Measurements from ENCODE around the gene LRFN4. TPM values are rescaled to one million over a fixed set of nuclear protein-coding genes. Genes with fewer than 3 reads are reported as not detected.
A peak's percentile ranks its signal among the peaks of the same experiment; 100 is the strongest.

LRFN4 gene
- total RNA-seq, 6 donors from 2014 or later: 11.4 to 29.0 (median 21.8) TPM

- DNase-seq (no peak), ATAC-seq (ENCODE audit: low FRiP score in 2 of 2) (no peak)
- no peak for TF ChIP-seq POLR2AphosphoS5 (IDR thresholded peaks at IDR 0.05)
- no peak for TF ChIP-seq POLR2A (IDR thresholded peaks at IDR 0.05)
- TF ChIP-seq EP300 (IDR thresholded peaks at IDR 0.05): no peak
- TF ChIP-seq, protein P1, sequence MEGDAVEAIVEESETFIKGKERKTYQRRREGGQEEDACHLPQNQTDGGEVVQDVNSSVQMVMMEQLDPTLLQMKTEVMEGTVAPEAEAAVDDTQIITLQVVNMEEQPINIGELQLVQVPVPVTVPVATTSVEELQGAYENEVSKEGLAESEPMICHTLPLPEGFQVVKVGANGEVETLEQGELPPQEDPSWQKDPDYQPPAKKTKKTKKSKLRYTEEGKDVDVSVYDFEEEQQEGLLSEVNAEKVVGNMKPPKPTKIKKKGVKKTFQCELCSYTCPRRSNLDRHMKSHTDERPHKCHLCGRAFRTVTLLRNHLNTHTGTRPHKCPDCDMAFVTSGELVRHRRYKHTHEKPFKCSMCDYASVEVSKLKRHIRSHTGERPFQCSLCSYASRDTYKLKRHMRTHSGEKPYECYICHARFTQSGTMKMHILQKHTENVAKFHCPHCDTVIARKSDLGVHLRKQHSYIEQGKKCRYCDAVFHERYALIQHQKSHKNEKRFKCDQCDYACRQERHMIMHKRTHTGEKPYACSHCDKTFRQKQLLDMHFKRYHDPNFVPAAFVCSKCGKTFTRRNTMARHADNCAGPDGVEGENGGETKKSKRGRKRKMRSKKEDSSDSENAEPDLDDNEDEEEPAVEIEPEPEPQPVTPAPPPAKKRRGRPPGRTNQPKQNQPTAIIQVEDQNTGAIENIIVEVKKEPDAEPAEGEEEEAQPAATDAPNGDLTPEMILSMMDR (IDR thresholded peaks at IDR 0.05): no peak
- Histone ChIP-seq H3K36me3 (no peaks in the 10 kb centered on the region), H3K4me3 (no peak overlapping the region), H3K4me1 (no peaks in the 10 kb centered on the region), H3K27me3 (no peaks in the 10 kb centered on the region), H3K9me3 (no peaks in the 10 kb centered on the region), H3K27ac (no peak overlapping the region)
- WGBS, 2 donors: 88 to 89% methylated on average over 3 of the region's 3 CpGs
Observed at GRCh38 chr11:66904055-66904454, 47.2 kb downstream of the LRFN4 start.

GRCh38 chr11:66904561-66904960 is 47.7 kb downstream of the LRFN4 start:
- Histone ChIP-seq H3K27me3 (no peaks in the 10 kb centered on the region), H3K27ac (no peak overlapping the region), H3K9me3 (no peaks in the 10 kb centered on the region), H3K4me3 (no peak overlapping the region), H3K36me3 (no peaks in the 10 kb centered on the region), H3K4me1 (no peaks in the 10 kb centered on the region)
- ATAC-seq (ENCODE audit: low FRiP score in 2 of 2) (no peak), DNase-seq (no peak)
- no peak for TF ChIP-seq EP300 (IDR thresholded peaks at IDR 0.05)
- no peak for TF ChIP-seq POLR2AphosphoS5 (IDR thresholded peaks at IDR 0.05)
- no peak for TF ChIP-seq POLR2A (IDR thresholded peaks at IDR 0.05)
- TF ChIP-seq, protein P1 (IDR thresholded peaks at IDR 0.05): no peak
- WGBS, 2 donors: 89 to 93% methylated on average over 6 of the region's 6 CpGs

DNA sequence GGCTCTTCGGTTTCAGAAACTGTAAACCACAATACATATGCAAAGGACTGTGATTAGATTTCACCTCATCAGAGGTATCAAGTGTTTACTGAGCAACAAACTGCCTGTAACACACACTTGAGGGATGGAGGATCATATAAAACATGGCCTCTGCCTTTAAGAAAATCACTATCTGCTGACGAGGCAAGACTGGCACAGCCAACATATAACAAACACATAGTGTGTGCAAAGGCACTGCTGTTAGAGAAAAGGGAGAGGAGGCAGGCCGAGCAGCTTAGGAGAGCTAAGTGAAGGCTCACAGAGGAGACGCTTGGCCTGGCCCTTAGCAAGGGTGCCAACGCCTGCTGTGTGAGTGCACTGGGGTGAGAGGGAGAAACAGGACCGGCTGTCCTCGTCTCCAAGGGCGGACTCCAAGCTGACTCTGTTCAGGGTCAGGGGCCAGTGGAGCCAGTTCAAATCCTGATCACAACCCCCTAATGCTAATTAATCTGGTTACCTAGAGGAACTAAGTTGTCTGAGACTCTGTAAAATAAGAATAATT is 48.2 kb downstream of the LRFN4 start:
- DNase-seq: no peak
- no peak overlapping the region for H3K27ac ChIP-seq
- 86 to 90% methylated on average over 8 of the region's 8 CpGs for WGBS, 2 donors
- no peak overlapping the region for H3K4me3 ChIP-seq
- no peaks in the 10 kb centered on the region for H3K36me3 ChIP-seq
- no peaks in the 10 kb centered on the region for H3K4me1 ChIP-seq
- H3K9me3 ChIP-seq: no peaks in the 10 kb centered on the region
- TF ChIP-seq, protein P1 (IDR thresholded peaks at IDR 0.05): no peak
- TF ChIP-seq EP300 (IDR thresholded peaks at IDR 0.05) (no peak), POLR2A (IDR thresholded peaks at IDR 0.05) (no peak), POLR2AphosphoS5 (IDR thresholded peaks at IDR 0.05) (no peak)
- ATAC-seq (ENCODE audit: low FRiP score in 2 of 2): no peak
- no peaks in the 10 kb centered on the region for H3K27me3 ChIP-seq

DNA sequence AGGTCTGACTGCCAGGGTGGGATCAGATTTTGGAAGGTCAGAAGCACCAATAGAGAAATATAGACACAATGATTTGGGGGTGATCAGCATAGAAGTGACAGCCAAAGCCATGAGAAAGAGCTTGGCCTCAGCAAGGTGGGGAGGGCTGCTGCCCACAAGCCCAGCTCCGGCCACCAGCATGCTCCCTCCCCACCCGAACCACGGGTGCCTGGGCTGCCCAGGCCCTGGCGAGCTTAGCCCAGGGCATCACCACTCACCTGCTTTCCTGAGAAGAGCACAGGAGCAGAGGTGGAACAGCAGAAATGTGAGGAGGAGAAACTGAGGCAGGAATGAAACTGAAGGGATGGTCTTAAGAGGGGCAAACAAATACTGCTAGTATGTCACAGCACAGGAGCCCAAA is 48.8 kb downstream of the LRFN4 start:
- 79 to 88% methylated on average over 4 of the region's 4 CpGs for WGBS, 2 donors
- peak in 1 of 2 donors; percentile 50 for DNase-seq
- H3K4me3 ChIP-seq: no peak overlapping the region
- H3K4me1 ChIP-seq: no peaks in the 10 kb centered on the region
- H3K9me3 ChIP-seq: no peaks in the 10 kb centered on the region
- TF ChIP-seq POLR2AphosphoS5 (IDR thresholded peaks at IDR 0.05) (no peak), EP300 (IDR thresholded peaks at IDR 0.05) (no peak), POLR2A (IDR thresholded peaks at IDR 0.05) (no peak)
- TF ChIP-seq, protein P1 (IDR thresholded peaks at IDR 0.05): no peak
- no peaks in the 10 kb centered on the region for H3K27me3 ChIP-seq
- ATAC-seq (ENCODE audit: low FRiP score in 2 of 2): no peak
- H3K27ac ChIP-seq: no peak overlapping the region
- H3K36me3 ChIP-seq: no peaks in the 10 kb centered on the region

GRCh38 chr11:66906061-66906733 is 49.3 kb downstream of the LRFN4 start:
- H3K4me3 ChIP-seq: no peak overlapping the region
- WGBS, 2 donors: 71 to 78% methylated on average over 11 to 14 of the region's 14 CpGs
- no peaks in the 10 kb centered on the region for H3K27me3 ChIP-seq
- DNase-seq (no peak), ATAC-seq (ENCODE audit: low FRiP score in 2 of 2) (no peak)
- no peaks in the 10 kb centered on the region for H3K9me3 ChIP-seq
- TF ChIP-seq EP300 (IDR thresholded peaks at IDR 0.05) (no peak), POLR2A (IDR thresholded peaks at IDR 0.05) (no peak), POLR2AphosphoS5 (IDR thresholded peaks at IDR 0.05) (no peak)
- TF ChIP-seq, protein P1 (IDR thresholded peaks at IDR 0.05): no peak
- H3K27ac ChIP-seq: no peak overlapping the region
- H3K4me1 ChIP-seq: no peaks in the 10 kb centered on the region
- no peaks in the 10 kb centered on the region for H3K36me3 ChIP-seq

All from upper lobe of left lung (tissue), 6 donors.